Activated CD8-positive, alpha-beta memory T cell treated with anti-CD3 and anti-CD28 coated beads for 36 hours (primary cell): ENCODE results near the gene NAGS. TPM values are rescaled to one million over a fixed set of nuclear protein-coding genes. Genes with fewer than 3 reads are reported as not detected.
"Not testable (repeated sequence)": the region's sequence is repeated elsewhere in the genome, so short reads cannot be mapped to it uniquely, and the experiment has no call there.

Experiments used
- CTCF ChIA-PET: fragments of 350-600 bp; sonication (Branson Sonifier 250); formaldehyde crosslinking; loops from one replicate; lab custom pipeline; 2021; ENCODE audit warnings: antibody characterized with exemption; lab: Charles Lee
- POLR2A ChIA-PET: fragments of 350-600 bp; sonication (Branson Sonifier 250); formaldehyde crosslinking; loops from one replicate; lab custom pipeline; 2021; ENCODE audit warnings: antibody characterized with exemption; lab: Charles Lee
- total RNA-seq, 2 experiments: library from RNA; stranded (reverse); gene quantifications; one replicate each; pipeline ENCODE4 v1.2.3, GENCODE V29; 2021

The NAGS gene
- total RNA-seq, 2 experiments from 2014 or later: 0.63 to 1.1 TPM

- ChIA-PET POLR2A (no interaction called here), CTCF (interaction anchor here (1.1 kb wide), 1 partner anchor 9 kb away, joined by 3 read pairs; no protein-coding TSS in a partner anchor)
Measured at GRCh38 chr17:44002141-44002848, 2.1 kb upstream of the NAGS start.

- CTCF ChIA-PET: interaction anchor here (0.6 to 1.7 kb wide), 3 partner anchors 119 to 348 kb away, joined by 3 to 4 read pairs (median 4); partner anchors contain the start of gene HDAC5
- POLR2A ChIA-PET: no interaction called here
Measured at GRCh38 chr17:44004761-44005526, 522 bp downstream of the NAGS start.

DNA sequence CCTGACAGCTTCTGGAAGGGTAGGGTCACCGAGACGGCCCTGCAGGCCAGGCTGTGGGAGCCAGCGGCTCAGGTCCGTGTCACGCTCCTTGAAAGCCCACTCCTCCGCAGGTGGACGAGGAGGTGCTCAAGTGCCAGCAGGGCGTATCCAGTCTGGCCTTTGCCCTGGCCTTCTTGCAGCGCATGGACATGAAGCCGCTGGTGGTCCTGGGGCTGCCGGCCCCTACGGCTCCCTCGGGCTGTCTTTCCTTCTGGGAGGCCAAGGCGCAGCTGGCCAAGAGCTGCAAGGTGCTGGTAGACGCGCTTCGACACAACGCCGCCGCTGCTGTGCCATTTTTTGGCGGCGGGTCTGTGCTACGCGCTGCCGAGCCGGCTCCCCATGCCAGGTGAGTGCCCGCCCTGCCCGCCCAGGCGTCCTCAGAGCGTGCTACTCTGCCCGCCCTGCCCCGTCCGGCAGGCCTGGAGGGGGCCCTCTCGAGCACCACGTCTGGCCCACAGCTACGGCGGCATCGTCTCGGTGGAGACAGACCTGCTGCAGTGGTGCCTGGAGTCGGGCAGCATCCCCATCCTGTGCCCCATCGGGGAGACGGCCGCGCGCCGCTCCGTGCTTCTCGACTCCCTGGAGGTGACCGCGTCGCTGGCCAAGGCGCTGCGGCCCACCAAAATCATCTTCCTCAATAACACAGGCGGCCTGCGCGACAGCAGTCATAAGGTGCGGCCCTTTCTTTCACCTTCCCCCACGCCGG lies 1.3 kb downstream of the NAGS start:
- ChIA-PET CTCF (interaction anchor here (0.6 to 1.7 kb wide), 2 partner anchors 126 to 349 kb away, joined by 4 read pairs; no protein-coding TSS in a partner anchor), POLR2A (interaction anchor here (0.6 kb wide), 3 partner anchors 11 to 77 kb away, joined by 3 read pairs; no protein-coding TSS in a partner anchor)

GRCh38 chr17:44006272-44006597 lies 1.8 kb downstream of the NAGS start:
- POLR2A ChIA-PET: interaction anchor here (0.6 kb wide), 3 partner anchors 11 to 77 kb away, joined by 3 read pairs; no protein-coding TSS in a partner anchor
- CTCF ChIA-PET: interaction anchor here (0.6 kb wide), 1 partner anchor 180 kb away, joined by 3 read pairs; no protein-coding TSS in a partner anchor

- POLR2A ChIA-PET: interaction anchor here (0.5 to 0.6 kb wide), 4 partner anchors 10 to 241 kb away, joined by 3 read pairs; no protein-coding TSS in a partner anchor
- CTCF ChIA-PET: interaction anchor here (0.6 to 1.0 kb wide), 3 partner anchors 77 to 179 kb away, joined by 3 read pairs; no protein-coding TSS in a partner anchor
Measured at GRCh38 chr17:44006598-44007345, 2.4 kb downstream of the NAGS start.

DNA sequence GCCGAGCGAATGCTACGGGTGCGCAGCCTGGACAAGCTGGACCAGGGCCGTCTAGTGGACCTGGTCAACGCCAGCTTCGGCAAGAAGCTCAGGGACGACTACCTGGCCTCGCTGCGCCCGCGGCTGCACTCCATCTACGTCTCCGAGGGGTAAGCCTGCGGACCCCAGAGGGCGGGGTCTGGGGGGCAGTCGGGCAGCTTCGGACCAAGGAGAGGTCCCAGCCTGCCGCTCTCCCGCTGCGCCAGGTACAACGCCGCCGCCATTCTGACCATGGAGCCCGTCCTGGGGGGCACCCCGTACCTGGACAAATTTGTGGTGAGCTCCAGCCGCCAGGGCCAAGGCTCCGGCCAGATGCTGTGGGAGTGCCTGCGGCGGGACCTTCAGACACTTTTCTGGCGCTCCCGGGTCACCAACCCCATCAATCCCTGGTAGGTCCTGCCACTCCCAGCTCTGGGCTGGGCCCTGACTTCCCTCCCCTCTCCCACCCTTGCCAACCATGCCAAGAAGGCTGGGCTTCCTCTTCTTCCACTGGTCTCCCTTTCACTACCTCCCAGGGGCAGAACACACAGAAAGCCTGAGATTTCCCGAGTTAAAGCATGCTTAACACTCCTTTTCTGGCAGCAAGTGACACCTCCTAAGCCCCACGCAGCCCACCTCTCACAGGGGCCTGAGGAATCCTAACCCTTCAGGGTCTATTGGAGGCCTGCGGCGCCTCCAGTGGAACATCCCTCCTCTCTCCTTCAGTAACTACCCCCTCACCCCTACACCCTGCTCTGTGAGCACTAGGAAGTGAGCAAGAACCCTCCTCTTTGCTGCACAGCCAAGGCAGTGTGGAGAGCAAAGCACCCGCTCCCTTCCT lies 3.2 kb downstream of the NAGS start:
- ChIA-PET POLR2A (interaction anchor here (0.5 kb wide), 1 partner anchor 242 kb away, joined by 3 read pairs; no protein-coding TSS in a partner anchor), CTCF (interaction anchor here (0.5 to 2.6 kb wide), 4 partner anchors 64 to 129 kb away, joined by 3 to 8 read pairs (median 4); no protein-coding TSS in a partner anchor)

- CTCF ChIA-PET: interaction anchor here (2.6 kb wide), 1 partner anchor 65 kb away, joined by 8 read pairs; no protein-coding TSS in a partner anchor
Measured at GRCh38 chr17:44008205-44008909, 3.9 kb downstream of the NAGS start.

DNA sequence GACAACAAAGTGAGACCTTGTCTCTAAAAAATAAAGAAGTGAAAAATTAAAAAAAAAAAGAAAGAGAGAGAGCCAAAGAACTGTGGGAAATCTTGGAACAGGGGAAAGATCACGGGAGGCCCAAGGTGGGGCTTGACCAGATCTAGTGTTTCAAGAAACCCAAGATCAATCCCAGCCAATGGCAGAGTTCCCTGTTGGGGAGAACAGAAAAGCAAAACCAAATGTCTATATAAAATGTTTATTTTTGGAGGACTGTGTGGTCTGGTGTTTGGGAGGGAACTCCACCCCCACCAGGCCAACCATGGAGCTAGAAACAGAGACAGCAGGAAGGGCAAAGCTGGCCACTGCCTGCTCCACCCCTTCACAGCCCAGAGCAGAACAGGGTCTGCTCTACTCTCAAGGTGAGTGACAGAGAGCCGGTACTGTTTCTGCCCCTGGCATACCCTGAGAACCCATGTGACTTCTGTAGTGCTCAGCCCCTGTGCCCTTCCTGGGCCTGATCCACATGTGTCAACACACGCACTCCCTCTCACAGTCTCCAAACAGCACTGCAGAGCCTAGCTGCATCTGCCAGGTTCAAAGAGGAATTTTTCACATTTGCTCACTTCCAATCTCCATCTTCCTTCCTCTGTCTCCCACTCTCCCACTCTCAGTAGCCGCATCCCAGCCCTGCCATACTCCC lies 6.7 kb downstream of the NAGS start:
- POLR2A ChIA-PET: interaction anchor here (0.9 kb wide), 1 partner anchor 869 kb away, joined by 3 read pairs; no protein-coding TSS in a partner anchor

More at GRCh38 chr17:44008205-44008909, 3.9 kb downstream of the NAGS start:
- POLR2A ChIA-PET: no interaction called here

DNA sequence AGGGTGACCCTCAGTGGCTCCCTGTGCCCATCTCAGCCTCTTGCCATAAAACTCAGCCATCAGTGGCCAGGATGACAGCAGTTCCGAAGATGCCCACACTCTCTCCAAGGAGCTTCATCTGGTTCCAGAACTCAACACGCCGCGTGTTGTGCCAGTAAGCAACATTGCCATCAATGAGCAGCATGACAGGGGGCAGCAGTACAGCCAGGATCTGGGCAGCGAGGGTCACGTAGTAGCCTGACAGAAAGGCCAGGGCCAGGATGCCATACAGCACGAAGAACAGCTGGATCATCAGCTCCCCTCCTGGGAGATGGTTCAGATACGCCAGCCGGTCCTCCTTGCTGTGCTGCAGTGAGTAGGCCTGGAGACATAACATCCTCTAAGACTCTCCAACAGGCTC lies 7.5 kb downstream of the NAGS start:
- ChIA-PET POLR2A (no interaction called here), CTCF (interaction anchor here (0.9 kb wide), 1 partner anchor 9 kb away, joined by 3 read pairs; no protein-coding TSS in a partner anchor)

More for the DNA sequence above, 6.7 kb downstream of the NAGS start:
- CTCF ChIA-PET: interaction anchor here (0.9 kb wide), 1 partner anchor 8 kb away, joined by 3 read pairs; no protein-coding TSS in a partner anchor

DNA sequence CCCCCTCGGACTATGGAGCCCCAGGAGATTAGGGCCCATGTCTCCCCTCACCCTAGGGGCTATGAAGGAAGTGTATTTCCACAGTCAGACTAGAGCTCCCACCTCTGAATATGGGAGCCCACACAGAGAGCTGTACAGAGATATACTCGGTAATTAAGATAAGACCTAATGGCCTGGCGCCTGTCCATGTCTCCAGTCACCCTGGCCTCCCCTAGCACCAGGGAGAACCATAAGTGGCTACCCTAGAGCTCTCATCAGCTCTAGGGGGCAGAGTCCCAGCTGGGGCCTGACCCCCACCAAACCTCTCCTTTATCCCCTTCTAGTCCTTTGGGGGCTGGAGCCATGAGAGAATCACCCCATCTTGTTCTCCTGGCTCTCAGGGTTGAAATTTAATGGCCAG lies 8.0 kb downstream of the NAGS start:
- CTCF ChIA-PET: no interaction called here
- POLR2A ChIA-PET: no interaction called here

DNA sequence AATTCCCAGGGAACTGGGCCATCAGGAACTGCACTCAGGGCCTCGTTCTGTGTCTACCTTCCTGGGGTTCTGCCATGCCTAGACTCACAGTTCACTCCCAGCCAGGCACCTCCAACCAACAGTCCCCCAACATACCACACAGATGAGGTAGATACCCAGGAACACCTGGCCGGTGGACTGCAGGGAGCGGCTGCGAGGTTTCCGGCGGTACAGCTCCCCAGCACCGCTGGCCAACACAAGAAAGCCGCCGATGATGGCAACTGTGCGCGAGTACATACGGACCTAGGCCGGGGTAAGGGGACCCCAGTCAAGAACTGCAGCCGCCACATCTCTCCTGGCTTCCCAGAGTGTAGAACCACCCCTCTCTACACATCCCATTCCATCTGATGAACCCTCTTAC lies 8.5 kb downstream of the NAGS start:
- ChIA-PET POLR2A (no interaction called here), CTCF (no interaction called here)

DNA sequence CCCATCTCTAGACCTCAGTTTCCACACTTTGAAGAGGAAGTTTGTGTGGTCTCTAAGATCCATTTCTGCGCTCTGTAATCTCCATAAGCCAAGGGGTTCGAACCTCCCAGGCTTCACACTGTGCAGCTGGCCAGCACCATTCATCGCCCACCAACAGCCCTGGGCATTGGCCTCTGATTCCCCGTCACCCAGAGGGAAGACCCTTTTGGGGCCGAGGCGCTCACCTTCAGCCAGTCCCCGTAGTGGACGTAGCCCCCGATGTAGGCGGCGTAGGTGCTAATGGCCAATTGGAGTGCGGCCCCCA lies 9.7 kb downstream of the NAGS start:
- POLR2A ChIA-PET: interaction anchor here (0.9 kb wide), 1 partner anchor 206 kb away, joined by 4 read pairs; no protein-coding TSS in a partner anchor
- CTCF ChIA-PET: interaction anchor here (0.9 to 1.0 kb wide), 2 partner anchors 11 to 109 kb away, joined by 3 read pairs; partner anchors contain the start of gene HDAC5

GRCh38 chr17:44014437-44015172 lies 10.2 kb downstream of the NAGS start, which contains the start of gene TMEM101:
Gene TMEM101 (minus strand): TSS chr17:44014963. CDS start chr17:44014952, 11 bp downstream.
- ChIA-PET POLR2A (interaction anchor here (0.9 kb wide), 1 partner anchor 206 kb away, joined by 4 read pairs; no protein-coding TSS in a partner anchor), CTCF (interaction anchor here (0.9 to 1.2 kb wide), 3 partner anchors 11 to 109 kb away, joined by 3 read pairs; partner anchors contain the start of gene HDAC5)

- CTCF ChIA-PET: interaction anchor here (1.1 kb wide), 1 partner anchor 9 kb away, joined by 3 read pairs; no protein-coding TSS in a partner anchor
- POLR2A ChIA-PET: not testable (repeated sequence)
Measured at GRCh38 chr17:44021227-44021626, 16.8 kb downstream of the NAGS start.

GRCh38 chr17:44022246-44022645 lies 17.8 kb downstream of the NAGS start:
- POLR2A ChIA-PET: no interaction called here
- CTCF ChIA-PET: interaction anchor here (0.9 kb wide), 1 partner anchor 79 kb away, joined by 3 read pairs; no protein-coding TSS in a partner anchor
